Endometrial microvascular endothelial cells (primary cell): Measurements from ENCODE around the gene GSTM1. TPM values are rescaled to one million over a fixed set of nuclear protein-coding genes. Genes with fewer than 3 reads are reported as not detected.
"Not testable (repeated sequence)": the region's sequence is repeated elsewhere in the genome, so short reads cannot be mapped to it uniquely, and the experiment has no call there.

ENCODE experiments used
- in situ Hi-C: cut with HindIII; loops from 2 replicates; pipeline ENCODE4 v1.10.0; 2017; ENCODE audit warnings: low sequenced_read_pairs, low pct_unique_long_range_greater_than_20kb; ENCODE audit errors: inconsistent ontology term
- total RNA-seq: library from RNA; depleted of rRNA; stranded (reverse); fragments of >200 nt; gene quantifications from one replicate; pipeline ENCODE4 v1.2.3, GENCODE V29; 2015; ENCODE audit errors: inconsistent ontology term

GSTM1 gene
- total RNA-seq, 1 donor from 2014 or later = 19.0 TPM

DNA sequence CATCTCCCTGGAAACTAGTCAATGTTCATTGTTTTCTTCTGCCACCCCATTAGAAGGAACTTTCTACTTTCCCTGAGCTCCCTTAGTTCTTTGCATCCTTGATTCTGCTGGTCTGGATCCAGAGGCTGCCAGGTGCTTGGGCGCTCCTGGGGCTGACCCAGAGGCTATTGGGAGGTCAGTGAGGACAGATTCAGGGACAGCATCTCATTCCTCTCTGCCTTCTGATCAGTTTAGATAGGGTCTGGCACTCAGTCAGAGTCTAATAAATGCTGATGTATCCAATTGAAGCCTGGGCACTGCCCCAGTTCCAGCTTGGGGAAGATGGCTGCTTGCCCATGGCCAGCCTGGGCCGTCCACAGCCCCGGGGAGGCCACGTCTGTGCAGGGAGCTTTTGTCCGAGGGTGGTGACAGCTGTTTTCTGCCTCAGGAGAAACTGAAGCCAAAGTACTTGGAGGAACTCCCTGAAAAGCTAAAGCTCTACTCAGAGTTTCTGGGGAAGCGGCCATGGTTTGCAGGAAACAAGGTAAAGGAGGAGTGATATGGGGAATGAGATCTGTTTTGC, 2.3 kb downstream of the GSTM1 start:
- in situ Hi-C loops = no loop called here

DNA sequence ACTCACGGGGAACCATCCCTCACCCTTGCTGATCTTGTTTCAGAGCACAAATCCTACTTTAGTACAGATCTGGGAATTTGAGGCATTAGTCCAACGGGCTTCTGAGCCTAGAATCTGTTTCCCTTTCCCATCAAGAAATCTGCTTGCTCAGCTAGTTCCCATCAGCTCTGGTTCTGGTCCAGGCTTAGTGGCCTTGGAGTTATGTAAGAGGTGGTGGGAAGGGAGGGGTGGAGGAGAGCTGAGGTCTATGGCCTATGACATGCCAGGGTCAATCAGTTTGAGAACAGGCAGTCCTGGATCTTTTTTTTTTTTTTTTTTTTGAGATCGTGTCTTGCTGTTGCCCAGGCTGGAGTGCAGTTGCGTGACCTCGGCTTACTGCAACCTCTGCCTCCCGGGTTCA, 4.1 kb downstream of the GSTM1 start:
- in situ Hi-C loops = no loop called here

- in situ Hi-C loops = not testable (repeated sequence)
These were observed 6.8 kb downstream of the GSTM1 start for GRCh38 chr1:109694400-109694799.

- in situ Hi-C loops = not testable (repeated sequence)
These were observed 7.5 kb downstream of the GSTM1 start for GRCh38 chr1:109695138-109695537.

DNA sequence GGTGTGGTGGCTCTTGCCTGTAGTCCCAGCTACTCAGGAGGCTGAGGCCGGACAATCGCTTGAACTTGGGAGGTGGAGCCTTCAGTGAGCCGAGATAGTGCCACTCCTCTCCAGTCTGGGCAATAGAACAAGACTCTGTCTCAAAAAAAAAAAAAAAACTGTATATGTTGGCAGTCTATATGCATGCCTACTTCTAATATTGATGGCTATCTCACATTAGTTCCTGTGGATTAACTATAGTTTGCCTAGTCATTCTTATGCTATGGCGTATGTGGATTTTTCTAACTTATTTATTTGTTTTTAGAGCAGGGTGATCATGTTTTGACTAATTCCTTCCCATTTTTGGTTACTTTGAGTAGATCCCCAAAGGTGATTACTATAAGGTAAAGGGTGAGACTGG, 9.4 kb downstream of the GSTM1 start:
- in situ Hi-C loops = no loop called here

DNA sequence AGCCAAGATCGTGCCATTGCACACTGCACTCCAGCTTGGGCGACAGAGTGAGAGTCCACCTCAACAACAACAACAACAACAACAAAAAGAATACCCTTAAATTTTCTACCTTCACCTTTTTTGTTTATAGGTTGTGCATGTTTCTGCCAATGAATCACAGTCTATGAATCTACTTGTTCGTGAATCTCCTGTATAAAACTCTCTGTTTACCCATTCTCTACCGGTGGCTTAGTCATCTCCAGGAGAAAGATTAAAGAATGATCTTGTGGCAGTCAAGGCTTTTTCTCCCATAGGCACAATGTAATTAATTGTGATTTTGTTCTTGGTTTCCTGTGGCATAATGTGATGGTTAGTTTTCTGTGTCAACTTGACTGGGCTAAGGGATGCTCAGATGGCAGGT, 10.2 kb downstream of the GSTM1 start:
- in situ Hi-C loops = not testable (repeated sequence)

DNA sequence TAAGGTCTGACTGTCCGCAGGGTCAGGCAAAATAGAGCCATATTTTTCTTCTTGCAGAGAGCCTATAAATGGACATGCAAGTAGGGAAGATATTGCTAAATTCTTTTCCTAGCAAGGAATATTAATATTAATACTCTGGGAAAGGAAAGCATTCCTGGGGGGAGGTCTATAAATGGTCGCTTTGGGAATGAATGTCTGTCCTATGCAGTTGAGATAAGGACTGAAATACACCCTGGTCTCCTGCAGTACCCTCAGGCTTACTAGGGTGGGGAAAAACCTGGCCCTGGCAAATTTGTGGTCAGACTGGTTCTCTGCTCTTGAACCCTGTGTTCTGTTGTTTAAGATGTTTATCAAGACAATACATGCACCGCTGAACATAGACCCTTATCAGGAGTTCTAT, 15.3 kb downstream of the GSTM1 start:
- in situ Hi-C loops = not testable (repeated sequence)

GRCh38 chr1:109704173-109704572, 16.6 kb downstream of the GSTM1 start:
- in situ Hi-C loops = no loop called here

DNA sequence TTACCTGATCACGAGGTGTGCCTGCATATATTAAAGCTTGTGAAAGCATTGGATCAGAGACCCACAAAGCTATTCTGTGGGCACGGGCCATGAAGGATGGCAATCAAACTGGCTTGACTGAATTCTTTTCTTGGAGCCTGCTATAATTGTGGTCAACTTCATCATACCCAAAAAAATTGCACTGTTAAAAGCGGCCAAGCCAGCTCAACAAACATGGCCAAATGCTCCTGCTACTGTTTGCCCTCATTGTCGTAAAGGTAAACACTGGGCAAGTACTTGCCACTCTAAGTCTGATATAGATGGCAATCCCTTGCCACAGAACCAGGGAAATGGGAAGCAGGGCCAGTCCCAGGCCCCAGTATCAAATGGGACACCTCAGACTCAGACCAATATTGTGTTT, 17.8 kb downstream of the GSTM1 start:
- in situ Hi-C loops = no loop called here

DNA sequence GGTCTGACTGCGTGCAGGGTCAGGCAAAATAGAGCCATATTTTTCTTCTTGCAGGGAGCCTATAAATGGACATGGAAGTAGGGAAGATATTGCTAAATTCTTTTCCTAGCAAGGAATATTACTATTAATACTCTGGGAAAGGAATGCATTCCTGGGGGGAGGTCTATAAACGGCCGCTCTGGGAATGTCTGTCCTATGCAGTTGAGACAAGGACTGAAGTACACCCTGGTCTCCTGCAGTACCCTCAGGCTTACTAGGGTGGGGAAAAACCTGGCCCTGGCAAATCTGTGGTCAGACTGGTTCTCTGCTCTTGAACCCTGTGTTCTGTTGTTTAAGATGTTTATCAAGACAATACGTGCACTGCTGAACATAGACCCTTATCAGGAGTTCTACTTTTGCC, 21.3 kb downstream of the GSTM1 start:
- in situ Hi-C loops = not testable (repeated sequence)

GRCh38 chr1:109709822-109710221, 22.2 kb downstream of the GSTM1 start:
- in situ Hi-C loops = not testable (repeated sequence)

DNA sequence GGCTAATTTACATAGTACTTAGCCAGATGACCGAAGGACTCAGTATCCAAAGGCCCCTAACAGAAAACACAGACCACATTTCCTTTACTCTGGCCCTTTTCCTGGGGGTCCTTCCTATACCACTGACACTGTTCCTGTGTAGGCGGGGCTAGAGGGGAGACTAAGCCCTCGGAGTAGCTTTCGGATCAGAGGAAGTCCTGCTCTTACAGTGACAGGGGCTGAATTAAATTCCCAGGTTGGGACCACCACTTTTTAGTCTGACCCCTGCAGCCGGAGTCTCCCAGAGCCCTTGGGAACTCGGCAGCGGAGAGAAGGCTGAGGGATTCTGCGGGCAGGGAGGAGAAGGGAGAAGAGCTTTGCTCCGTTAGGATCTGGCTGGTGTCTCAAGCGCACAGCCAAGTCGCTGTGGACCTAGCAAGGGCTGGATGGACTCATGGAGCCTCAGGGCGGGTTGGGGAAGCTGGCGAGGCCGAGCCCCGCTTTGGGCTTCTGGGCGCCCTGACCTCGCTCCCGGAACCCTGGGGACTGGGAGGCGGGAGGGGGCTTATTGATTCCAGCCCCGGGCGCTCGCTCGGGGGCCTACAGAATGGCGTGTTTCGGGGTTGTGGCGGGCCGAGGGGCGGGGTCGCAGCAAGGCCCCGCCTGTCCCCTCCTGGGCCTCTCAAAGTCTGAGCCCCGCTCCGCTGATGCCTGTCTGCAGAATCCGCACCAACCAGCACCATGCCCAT, 24.1 kb downstream of the GSTM1 start, which contains the start of gene GSTM5:
Gene GSTM5, plus strand, starts transcription at position 659 of the 728 bp plus-strand sequence. Its CDS starts 62 bp downstream, at position 721.
- in situ Hi-C loops = not testable (repeated sequence)

DNA sequence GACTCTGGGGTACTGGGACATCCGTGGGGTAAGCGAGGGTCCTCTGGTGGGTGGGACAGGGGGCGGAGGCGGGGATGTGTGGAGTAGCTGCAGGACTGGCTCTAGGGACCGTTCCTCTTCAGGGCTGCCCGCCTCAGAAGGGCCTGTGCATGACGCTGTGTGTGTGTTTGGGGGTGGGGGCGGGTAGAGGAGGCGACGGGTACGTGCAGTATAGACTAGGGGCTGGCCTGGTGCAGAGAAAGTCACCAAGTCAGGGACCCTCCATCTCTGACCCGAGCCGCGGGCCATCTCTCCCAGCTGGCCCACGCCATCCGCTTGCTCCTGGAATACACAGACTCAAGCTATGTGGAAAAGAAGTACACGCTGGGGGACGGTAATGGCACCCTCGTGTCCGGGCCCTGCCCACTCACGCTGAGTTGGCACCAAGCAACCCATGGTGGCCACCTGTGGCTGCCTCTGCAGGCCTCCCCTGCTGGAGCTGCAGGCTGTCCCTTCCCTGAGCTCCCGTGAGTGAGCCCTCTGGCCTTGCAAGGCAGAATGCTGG, 24.8 kb downstream of the GSTM1 start:
- in situ Hi-C loops = no loop called here

GRCh38 chr1:109713636-109714035, 26.0 kb downstream of the GSTM1 start:
- in situ Hi-C loops = no loop called here

DNA sequence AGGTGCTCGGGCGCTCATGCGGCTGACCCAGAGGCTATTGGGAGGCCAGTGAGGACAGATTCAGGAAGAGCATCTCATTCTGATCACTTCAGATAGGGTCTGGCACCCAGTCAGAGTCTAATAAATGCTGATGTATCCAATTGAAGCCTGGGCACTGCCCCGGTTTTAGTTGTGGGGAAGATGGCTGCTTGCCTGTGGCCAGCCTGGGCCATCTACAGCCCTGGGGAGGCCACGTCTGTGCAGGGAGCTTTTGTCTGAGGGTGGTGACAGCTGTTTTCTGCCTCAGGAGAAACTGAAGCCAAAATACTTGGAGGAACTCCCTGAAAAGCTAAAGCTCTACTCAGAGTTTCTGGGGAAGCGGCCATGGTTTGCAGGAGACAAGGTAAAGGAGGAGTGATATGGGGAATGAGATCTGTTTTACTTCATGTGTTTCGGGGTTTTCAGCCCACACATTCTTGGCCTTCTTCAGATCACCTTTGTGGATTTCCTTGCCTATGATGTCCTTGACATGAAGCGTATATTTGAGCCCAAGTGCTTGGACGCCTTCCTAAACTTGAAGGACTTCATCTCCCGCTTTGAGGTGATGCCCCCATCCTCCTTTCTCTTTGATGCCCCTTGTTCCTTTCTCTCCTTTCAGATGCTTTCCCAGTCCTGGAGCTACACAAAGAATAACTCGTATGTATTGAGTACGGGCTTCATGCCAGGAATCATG, 27.2 kb downstream of the GSTM1 start:
- in situ Hi-C loops = no loop called here

DNA sequence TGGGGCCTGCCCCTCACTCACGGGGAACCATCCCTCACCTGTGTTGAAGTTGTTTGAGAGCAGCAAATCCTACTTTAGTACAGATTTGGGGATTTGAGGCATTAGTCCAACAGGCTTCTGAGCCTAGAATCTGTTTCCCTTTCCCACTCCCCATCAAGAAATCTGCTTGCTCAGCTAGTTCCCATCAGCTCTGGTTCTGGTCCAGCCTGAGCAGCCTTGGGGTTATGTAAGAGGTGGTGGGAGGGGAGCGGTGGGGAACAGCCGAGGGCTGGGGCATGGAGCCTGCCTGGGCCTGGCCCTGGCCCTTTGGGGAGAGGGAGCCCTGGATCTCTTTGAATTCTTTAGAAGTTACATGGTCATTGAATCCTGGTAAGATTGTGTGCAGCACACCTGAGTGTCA, 28.5 kb downstream of the GSTM1 start:
- in situ Hi-C loops = no loop called here

DNA sequence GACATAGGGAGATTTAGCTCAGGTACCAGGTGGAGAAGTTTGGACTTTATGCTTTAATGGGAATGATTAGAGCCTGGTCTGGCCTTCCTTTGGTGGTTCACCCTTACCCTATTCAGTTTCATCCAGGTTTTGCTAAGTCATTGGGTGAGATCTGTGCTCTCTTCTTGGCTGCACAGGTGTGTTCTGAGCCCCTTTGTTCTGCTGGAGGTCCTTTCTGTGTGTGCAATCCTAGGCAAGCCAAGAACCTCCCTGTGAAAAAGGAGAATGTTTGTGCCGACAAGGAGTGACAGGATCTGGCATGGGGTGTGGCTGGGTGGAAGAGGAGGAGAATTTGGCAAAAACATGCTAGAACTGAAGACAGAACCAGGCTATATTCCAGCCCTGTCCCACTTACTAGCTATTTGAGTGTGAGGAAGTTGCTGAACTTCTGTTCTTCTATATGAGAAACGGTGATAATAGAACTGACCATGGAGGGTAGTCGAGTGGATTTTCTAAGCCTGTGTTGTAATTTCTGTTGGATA, 29.0 kb downstream of the GSTM1 start:
- in situ Hi-C loops = no loop called here

DNA sequence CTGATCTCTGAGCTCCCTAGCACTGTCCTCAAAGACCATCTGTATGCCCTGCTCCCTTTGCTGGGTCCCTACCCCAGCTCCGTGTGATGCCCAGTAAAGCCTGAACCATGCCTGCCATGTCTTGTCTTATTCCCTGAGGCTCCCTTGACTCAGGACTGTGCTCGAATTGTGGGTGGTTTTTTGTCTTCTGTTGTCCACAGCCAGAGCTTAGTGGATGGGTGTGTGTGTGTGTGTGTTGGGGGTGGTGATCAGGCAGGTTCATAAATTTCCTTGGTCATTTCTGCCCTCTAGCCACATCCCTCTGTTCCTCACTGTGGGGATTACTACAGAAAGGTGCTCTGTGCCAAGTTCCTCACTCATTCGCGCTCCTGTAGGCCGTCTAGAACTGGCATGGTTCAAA, 30.1 kb downstream of the GSTM1 start:
- in situ Hi-C loops = no loop called here

GRCh38 chr1:109718495-109718894, 30.9 kb downstream of the GSTM1 start:
- in situ Hi-C loops = no loop called here
